Fibroblast of peridontal ligament (primary cell): Measurements from ENCODE around the gene TMEM208.
A peak's percentile ranks its signal among the peaks of the same experiment; 100 is the strongest.

Experiments
- DNase-seq: peaks from one replicate; pipeline ENCODE4 v3.0.0-alpha.2; 2010; ENCODE audit errors: extremely low read depth

Gene TMEM208

DNA sequence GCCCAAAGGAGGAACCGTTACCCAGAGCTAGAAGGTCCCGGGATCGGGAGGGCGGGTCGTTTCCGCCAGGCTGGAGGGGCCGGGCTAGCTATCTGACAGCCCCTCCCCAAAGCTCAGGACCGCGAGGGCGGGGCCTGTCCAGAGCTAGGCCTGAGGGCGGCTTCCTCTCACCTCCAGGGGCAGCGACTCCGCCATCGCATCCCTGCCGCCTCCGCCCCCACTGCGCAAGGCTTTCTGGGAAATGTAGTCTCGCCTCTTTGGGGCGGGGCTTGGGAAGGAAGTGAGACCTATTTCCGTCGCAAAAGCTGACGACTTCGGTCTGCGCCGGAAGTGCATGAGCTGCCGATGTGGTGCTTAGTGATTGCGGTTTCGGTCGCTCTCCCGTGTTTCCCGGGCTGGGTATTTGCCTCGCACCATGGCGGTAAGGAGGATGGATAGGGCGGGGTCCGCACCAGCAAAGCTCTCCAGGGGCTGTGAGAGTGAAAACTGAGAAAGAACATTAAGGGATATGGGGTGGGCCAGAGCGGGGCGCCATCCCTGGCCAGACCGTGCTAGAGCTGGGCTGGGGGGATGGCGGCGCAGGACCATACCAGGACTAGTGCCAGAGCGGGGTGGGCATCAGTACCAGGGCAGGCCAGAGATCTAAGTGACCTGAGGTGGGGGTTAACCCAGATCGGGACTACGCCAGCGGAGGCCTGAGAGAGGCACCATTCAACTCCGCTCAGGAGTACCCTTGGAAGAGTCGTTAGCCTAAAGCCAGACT lies at the start of gene TMEM208:
TSS of gene TMEM208 (plus strand) at position 327 of the 763 bp plus-strand sequence. CDS start at position 416, 89 bp downstream.
- peak; percentile 98 for DNase-seq

DNA sequence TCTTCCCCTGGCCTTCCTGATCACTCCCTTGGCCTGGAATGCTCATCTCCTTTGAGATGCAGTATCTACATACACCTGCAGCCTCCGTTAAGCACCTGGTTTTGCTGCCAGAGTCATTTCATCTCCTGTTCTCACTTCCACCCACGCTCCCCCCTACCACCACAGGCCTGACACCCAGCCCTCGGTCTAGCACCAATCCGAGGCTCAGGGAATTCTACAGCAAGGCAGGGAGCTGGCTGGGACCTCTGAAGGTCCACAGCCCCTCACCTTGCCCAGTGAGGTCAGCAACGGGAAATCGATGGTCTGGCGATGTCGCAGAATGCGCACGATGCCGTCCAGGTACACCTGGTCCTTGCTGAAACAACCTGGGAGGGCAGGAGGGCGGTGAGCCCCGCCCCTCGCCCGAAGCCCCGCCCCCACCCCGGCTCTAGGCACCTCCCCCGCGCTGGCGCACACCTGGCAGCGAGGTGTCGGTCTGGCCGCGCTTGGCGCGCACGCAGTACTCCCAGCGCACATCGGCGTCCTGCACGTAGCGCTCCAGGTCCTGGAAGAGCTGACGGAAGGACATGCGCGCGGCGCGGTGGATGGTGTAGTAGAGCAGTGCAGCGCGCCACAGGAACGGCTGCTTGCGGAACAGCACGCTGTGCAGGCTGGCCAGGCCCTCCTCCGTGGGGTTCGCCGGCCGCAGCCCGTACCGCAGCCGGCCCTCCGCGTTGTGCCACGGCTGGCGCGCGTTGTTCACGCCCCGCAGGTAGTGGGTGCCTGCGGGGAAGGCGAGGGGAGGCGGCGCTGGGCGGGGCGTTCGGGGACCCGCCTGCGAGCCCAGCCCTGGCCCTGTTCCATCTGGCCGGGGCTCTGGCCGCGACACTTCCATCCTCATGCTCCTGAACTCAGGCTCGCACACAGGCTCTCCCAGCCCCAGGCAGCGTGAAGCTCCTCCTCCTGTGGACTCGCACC lies 48.9 kb upstream of the TMEM208 start:
- peak; percentile 34 for DNase-seq

DNA sequence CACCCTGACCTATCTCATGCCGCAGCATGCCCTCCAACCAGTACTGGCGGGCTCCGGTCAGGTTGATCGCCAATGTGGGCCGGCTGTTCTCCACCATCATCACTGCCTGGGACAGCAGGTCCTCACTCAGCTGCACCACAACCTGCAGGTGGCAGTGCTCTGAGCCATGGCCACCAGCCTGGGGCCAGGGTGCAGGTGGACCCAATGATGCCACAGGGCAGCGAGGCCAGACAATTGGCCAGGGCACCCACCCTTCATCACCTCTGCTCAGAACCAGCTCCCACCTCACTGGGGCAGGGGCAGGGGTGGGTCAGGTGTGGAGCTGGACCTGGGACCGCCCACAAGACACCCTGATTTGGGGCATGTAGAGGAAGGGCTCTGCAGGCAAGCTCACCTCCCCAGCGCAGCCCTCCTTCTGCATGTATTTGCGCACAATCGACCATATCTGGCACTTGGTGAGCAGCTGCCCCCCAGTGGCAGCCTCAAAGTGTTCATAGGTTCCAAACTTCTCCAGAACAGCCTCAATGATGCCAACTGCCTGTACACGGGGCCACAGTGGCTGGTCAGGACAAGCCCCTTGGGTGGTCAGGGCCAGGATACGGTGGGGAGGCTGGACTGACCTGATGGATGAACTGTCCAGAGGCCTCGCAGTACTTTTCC lies 47.4 kb upstream of the TMEM208 start:
- no peak for DNase-seq

DNA sequence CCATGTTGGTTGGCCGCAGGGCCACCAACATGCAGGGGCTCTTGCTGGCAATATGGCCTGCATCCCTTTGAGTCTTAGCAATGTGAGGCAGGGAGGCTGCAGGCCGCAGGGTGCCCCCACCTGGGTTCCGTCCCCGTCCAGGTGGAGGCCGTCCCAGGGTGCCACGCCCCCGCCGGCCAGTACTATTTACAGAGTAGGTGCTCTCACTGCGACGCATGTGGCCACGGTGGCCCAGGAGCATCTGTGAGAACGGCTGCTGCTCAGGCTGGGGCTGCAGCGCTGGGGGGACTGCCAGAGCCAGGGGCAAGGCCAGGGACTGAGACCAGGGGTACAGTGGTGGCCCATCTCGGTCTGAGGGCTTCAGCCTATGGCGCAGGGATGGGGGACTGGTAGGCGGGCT lies 46.8 kb upstream of the TMEM208 start:
- no peak for DNase-seq

DNA sequence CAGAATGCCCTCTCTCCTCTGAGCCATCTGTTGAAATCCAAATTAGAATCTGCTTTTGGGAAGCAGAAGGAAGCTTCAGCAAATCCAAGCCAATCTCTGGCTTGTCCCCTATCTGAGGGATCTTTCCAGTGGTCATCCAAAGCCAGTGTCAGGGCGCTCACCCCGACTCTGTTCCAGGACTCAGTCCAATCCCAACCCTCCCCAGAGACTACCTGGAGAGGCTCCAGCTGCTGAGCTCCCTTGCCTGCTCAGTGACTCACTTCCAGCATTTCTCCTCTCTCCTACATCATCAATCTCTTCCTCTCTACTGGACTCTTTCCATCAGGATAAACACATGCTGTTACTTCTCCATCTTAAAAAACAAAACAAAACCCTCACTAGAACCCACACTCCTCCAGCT lies 45.6 kb upstream of the TMEM208 start:
- peak; percentile 93 for DNase-seq

DNA sequence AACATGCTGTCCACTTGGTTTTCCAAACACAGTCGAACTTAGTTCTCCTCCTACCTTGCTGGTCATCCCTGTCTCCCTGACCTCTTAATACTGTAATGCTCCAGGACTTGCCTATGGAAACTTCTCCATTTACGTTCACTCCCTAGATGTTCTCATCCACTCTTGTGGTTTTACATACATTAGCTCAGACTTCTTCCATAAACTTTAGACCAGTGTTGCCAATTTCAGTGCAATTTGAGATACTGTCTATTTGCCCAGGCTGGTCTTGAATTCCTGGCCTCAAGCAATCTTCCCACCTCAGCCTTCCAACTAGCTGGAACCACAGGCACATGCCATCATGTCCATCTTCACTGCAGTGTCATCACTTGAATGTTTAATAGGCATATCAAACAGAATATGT lies 44.6 kb upstream of the TMEM208 start:
- DNase-seq = no peak

DNA sequence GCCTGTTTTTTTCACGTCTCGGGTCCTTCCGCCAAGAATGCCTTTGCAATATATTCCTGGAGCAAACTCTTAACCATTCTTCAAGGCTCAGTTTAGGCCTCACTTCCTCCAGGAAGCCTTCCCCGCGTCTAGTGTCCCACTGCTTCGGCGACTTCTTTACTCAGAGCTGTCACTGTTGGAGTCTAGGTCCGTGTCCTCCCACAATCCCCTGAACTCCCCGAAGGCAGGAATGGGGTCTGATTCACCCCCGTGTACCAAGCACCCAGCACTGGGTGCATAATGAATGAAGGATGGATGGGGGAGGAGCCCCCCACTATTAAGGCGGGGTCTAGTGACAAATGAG lies 43.7 kb upstream of the TMEM208 start:
- no peak for DNase-seq

DNA sequence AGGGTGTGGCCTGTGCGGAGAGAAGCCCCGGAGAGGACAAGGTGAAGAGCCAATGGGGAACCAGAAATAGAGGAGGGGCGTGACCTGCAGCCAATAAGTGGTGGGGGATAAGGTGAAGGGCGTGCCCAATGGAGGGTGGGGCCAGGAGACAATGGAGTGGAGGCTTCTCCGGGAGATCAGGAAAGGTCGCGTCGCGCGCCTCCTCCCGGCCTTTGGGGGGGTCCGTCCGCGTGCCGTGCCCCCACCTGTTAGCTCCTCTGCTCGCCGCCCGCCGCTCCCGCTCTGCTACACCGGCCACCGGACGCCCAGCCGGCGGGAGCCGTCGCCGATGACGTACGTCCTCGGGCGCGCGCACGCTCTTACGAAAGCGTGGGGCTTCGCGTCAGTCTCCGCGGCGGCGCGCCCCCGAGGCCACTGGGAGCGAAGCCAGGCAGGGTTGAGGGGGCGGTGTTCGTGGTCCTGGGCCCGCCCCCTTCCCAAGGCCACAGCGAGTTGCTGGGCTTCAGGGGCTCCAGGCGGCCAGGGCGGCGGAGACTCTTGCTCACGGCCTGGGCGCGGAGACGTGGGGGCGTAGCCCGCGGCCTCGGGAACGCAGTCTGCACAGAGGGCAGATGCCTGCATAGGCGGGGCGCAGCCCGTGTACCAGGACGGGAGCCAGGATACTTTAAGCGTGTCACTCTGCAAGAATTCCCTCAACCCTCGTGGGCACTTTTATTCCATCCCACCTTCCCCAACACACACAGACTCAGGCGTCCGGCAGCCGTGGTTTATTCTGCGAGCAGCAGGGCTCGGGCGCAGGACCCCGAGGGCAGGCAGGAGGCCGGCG lies 43.1 kb upstream of the TMEM208 start, which contains the start of gene MATCAP1:
TSS of gene MATCAP1 (minus strand) at position 337 of the 826 bp plus-strand sequence. CDS start 3,353 bp downstream, outside the sequence.
- peak; percentile 96 for DNase-seq

DNA sequence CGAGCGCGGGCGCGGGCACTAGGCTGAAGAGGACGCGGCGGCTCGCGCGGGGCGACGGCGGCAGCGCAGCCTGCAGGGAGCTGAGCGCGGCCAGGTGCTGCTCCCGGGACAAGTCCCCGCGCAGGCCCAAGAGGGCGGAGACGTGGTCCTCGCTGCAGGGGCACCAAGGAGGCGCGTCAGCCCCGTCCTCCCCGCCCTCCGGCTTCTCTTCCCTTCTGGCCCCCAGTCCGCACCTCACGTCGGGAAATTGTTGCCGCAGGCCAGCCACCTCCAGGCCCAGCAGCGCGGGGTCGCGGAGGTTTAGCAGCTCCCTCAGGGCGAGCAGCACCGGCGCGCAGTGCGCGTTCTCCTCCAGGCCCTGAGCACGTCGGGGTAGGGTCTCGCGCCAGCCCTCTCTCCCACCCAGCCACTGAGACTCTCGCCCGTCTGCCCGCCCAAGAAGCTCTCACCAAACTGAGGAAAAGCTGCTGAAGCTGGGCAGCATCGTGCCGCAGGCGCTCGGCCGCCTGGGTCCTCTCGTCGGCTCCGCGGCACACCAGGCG lies 42.4 kb upstream of the TMEM208 start:
- DNase-seq = no peak

DNA sequence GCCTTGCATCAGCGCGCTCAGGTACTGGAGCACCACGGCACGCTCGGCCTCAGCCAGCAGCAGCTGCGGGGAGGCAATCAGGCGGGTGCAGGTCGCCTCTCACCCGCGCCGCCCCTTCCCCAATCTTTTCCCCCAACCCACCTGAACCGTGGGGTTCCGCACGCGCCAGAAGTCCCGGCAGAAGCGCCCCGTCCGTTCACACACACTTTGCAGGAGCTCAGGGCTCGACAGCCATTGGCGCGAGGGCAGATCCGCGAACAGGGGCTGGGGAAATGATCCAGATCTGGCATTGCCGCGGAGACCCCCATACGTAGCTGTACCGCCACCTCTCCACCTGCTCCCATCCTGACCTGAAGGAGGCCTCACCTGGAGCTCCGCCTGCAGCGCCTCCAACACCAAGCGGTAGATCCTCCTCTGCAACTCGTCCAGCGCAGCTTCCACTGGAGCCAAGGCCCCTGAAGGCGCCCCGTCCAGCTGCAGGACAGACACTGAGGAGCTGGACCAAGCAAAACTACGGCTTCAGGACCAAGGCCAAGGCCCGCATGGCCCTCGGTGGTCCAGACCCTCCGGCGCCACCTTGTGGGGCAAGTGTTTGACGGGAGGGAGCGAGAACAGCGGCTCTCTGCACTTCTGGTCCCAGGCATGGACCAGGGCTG lies 41.8 kb upstream of the TMEM208 start:
- DNase-seq = peak; percentile 92

DNA sequence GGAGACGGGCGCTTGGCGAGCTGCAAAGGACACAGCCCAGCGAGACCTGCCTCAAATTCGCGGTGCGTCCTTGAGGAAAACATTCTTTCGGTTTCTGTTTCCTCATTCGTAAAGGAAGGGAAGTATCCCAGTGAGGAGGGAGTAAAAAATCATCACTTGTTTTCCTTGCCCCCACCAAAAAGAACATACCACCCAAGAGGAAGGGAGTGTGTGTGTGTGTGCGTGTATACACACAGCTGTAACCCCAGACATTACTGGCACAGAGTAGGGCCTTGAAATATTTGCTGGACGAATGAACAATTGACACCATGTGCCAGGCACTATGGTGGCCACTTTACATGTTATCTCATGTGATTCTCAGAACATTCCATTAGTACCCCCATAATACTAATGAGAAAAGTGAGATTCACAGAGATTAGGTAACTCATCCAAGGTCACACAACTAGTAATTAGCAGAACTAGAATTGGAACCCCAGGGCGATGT lies 41.2 kb upstream of the TMEM208 start:
- no peak for DNase-seq

DNA sequence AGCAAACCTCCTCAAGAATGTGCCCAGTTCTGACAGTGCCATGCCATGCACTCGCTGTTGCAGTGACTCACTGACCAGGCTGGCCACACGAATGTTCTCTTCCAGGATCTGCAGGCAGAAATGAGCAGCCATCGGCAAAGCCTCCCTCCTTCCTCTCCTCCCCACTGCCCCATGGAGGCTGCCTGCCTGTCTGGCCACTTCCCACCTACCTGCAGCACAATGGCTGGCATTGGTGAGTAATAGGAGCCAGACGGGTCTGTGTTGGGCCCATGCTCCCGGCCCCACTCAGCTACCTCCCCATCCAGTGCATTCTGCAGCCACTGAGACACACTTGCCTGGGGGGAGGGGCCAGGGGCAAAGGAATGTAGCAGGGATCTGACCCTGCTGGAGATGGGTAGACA lies 40.4 kb upstream of the TMEM208 start:
- peak; percentile 48 for DNase-seq

DNA sequence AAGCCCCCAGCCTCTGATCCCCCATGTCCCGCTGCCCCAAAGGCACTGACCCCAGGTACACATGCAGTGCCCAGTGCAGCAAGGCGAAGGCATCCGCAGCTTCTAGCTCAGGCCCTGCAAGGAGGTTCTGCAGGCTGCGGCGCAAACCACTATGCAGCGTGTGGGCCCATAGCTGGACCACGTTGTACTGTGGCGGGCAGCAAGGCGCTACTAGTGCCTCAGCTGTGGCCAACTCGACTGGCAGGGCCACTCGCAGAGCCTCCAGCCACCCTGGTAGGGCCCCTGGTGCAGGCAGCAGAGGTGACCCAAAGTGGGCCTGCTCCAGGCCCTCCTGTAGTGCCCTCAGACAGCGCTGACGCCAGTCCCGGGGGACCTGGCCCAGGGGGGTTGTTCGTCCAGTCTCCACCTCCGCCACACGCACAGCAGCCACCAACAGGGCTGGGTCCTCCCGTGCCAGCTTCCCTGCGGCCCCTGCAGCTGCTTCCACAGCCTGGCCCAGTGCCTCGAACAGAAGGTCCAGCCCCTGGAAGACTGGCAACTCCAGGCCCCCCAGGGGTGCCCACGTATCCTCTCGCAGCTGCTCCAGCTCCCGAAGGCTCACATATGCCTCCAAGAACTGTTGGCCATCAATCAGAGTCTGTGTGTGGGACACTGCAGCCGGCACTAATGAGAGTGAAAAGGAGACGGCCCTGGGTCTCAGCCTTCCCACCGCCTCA lies 39.6 kb upstream of the TMEM208 start:
- no peak for DNase-seq

DNA sequence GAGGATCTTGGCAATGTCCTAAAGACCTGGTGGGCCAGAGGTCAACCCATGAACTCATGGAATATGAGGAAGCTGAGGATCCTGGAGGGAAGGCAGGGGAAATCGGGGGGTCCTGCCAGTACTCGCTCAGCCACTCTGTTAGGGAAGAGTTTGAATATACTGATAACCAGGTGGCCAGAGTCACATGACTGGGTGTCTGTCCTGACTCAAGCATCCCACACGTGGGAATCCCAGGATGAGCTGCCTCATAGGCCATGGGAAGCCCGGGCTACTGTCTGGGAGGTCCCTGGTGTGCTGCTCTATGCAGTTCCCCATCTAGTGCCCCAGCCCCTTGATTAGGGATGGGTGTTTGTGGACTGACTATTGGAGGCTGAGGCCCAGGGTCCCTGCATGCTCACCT lies 38.6 kb upstream of the TMEM208 start:
- DNase-seq = no peak

DNA sequence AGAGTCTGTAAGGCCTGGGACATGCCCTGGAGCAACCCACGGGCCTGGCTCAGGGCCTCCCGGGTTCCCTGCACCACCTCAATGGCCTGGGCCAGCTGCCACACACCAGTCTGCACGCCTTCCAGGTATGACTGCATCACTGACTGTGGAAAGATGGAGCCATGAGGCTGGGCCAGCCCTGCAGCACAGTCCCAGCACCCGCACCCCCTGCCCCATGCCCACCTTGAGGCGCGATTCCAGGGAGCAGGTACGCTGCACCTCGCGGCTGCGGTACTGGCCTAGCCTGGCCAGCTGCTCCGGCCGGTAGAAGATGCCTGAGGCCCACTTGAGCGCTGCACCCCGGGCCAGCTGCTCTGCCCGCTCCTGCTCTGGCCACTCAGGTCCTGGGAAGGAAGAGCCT lies 38.1 kb upstream of the TMEM208 start:
- no peak for DNase-seq

DNA sequence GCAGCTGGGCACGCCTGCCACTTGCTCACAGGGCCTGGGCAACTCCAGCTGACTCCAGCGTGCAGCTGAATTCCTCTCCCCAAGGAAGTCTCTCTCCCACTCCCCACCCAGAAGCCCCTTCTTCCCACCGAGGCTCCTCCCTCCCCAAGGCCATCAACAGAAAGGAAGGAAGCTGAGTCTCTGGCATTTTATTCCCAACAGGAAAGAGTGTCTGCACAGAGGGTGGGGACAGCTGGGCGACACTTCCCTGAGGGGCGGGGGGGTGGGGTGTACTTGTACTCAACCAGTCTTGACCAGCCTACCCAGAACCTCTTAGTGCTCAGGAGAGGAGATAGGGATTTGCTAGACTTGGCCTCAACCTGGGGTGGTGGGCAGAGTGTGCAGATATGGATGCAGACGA lies 36.9 kb upstream of the TMEM208 start, which contains the start of gene EXOC3L1:
TSS of gene EXOC3L1 (minus strand) at position 96 of the 400 bp plus-strand sequence. CDS start 460 bp downstream, outside the sequence.
- no peak for DNase-seq

DNA sequence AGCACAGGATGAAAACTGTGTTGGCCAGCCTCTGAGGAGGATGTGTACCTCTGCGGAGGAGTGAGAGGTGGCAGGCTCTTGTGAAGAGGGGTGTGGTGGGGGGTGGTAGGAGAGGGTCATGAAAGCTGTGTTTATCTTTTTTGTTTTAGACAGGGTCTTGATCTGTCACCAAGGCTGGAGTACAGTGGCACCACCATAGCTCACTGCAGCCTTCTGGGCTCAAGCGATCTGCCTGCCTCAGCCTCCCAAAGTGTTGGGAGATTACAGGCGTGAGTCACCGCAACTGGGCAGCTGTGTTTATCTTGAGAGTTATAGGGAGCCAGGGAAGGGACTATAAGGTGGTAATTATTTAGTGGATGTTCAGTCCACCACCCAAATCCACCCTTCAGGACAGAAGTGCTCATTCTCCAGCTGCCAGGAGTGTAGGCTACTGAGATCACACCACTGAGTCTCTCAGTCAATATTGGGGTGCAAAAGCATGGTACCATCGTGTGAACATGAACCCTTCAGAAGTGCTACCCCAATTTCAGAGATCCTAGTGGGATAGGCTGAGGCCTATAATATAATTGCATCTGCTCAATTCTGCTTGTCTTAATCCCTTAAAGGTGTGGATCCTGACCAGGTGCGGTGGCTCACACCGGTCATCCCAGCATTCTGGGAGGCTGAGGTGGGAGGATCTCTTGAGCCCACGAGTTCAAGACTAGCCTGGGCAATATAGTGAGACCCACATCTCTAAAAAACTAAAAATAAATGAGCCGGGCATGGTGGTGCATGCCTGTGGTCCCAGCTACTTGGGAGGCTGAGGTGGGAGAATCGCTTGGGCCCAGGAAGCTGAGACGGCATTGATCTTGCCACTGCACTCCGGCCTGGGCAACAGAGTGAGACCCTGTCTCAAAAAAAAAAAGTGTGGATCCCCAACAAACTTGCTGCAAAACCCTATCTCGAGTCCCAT lies 36.2 kb upstream of the TMEM208 start:
- peak; percentile 30 for DNase-seq

DNA sequence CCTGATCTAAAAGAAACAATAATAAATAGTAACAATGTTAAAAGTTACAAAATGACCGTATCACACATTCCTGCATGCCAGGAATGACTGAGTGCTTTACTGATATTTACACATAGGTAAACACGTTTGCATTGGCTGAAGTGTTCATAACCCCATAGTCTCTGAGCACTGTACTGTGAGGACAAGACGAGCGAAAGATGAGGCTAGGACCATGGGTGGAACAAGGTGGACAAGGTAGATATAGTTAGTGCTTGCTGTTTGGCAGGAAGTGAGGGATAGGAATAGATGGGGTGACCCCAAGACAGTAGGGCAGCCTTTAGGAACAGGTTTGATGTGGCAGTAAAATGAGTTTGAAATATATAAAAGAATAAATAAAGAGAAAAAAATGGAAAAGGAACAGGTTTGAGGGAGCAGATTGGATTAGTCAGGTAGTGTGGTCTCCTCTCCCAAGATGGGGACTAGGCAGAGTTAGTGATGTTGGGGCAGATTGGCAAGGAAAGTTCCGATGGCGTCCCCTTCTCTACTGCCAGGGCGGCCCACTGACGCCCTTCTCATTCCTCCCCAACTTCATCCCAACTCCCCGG lies 35.4 kb upstream of the TMEM208 start:
- DNase-seq = no peak
